HFF-Myc (cell line): ENCODE data around the gene PLXNA4.

Experiments used
- DNase-seq: peaks from one replicate; pipeline ENCODE4 v3.0.0-alpha.2; 2011; ENCODE audit warnings: low read depth; ENCODE audit errors: extremely low read depth
- H3K4me3 ChIP-seq: replicated peaks from 2 replicates; pipeline ENCODE4 v1.5.1; 2011; ENCODE audit warnings: low read depth, mild to moderate bottlenecking, control low read depth, low read length
- CTCF ChIP-seq: IDR thresholded peaks from 2 replicates; pipeline ENCODE4 v1.5.1; 2012; ENCODE audit warnings: mild to moderate bottlenecking, low read depth, low read length, control low read depth; ENCODE audit errors: missing control alignments

PLXNA4 gene

GRCh38 chr7:132575982-132576720 lies at the start of gene PLXNA4:
Gene PLXNA4 (minus strand): TSS chr7:132576470. CDS start chr7:132508693, 67,777 bp downstream.
- TF ChIP-seq CTCF = no peak
- no peak for DNase-seq
- no peak within 1 kb of the TSS; the same call in 1 of the 2 replicates for H3K4me3 ChIP-seq

GRCh38 chr7:132625651-132626050 lies 49.4 kb upstream of the PLXNA4 start:
- no peak overlapping the region for H3K4me3 ChIP-seq
- no peak for DNase-seq
- no peak for TF ChIP-seq CTCF

- no peak for TF ChIP-seq CTCF
- DNase-seq = no peak
- no peak overlapping the region for H3K4me3 ChIP-seq
These were observed 45.8 kb upstream of the PLXNA4 start for GRCh38 chr7:132622081-132622480.

- DNase-seq = no peak
- TF ChIP-seq CTCF = no peak
- H3K4me3 ChIP-seq = no peak overlapping the region
These were observed 43.7 kb upstream of the PLXNA4 start for GRCh38 chr7:132619967-132620366.

- H3K4me3 ChIP-seq = no peak overlapping the region
- DNase-seq = no peak
- TF ChIP-seq CTCF = no peak
These were observed 42.7 kb upstream of the PLXNA4 start for GRCh38 chr7:132618956-132619305.

GRCh38 chr7:132618271-132618955 lies 42.1 kb upstream of the PLXNA4 start:
- H3K4me3 ChIP-seq = no peak overlapping the region
- DNase-seq = no peak
- TF ChIP-seq CTCF = no peak
